SK-N-SH (cell line): ENCODE data around the gene TUBA1B. TPM values are rescaled to one million over a fixed set of nuclear protein-coding genes. Genes with fewer than 3 reads are reported as not detected.

Experiments used
- ELF1 ChIP-seq: IDR thresholded peaks from 2 replicates; pipeline ENCODE4 v1.4.0; 2012
- FOXM1 ChIP-seq: IDR thresholded peaks from 2 replicates; pipeline ENCODE4 v1.4.0; 2012; ENCODE audit warnings: low read depth, mild to moderate bottlenecking
- POLR2AphosphoS5 ChIP-seq: IDR thresholded peaks from 2 replicates; pipeline ENCODE4 v1.6.1; 2012; ENCODE audit warnings: low read depth, low read length
- polyA plus RNA-seq, 3 experiments: library from polyadenylated mRNA; depleted of rRNA; stranded (reverse); fragments of >200 nt; gene quantifications; 2 replicates each; pipeline ENCODE4 v1.2.3, GENCODE V29; 2012
- small RNA-seq, 7 experiments: library from RNA; depleted of rRNA; stranded (forward); fragments of <200 nt; gene quantifications; one replicate each; pipeline ENCODE3, GENCODE V24; 2012
- TF ChIP-seq, protein P1 (sequence below): fragments of 200-600 bp; sonication (generic); IDR thresholded peaks from 2 replicates; pipeline ENCODE4 v1.6.1; 2017; ENCODE audit warnings: antibody characterized with exemption, mild to moderate bottlenecking, moderate library complexity
- TF ChIP-seq, protein P2 (sequence below): IDR thresholded peaks from 2 replicates; pipeline ENCODE4 v1.4.0; 2012; ENCODE audit warnings: low read depth

Gene TUBA1B
- polyA plus RNA-seq, 1 of the 3 experiments (the other 2 are of a cell fraction), result 2,454 TPM

DNA sequence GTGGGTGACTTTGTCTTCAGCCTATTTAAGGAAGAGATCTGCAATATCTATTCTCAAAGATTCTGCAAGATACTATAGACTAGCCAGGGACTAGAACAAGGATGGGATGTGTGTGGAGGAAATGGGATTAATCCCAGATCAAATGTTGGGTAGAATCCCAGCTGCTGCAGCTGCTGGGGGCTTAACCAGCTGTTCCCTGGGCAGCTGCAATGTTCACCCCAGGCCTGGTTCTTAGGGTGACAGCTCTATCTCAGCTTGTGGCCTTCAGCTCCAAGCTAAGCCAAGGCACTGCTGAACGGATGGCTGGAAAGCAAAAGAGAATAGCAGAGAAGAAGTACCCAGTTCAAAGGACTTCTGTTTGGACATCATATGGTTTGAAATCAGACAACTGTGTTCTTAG lies 51.4 kb downstream of the TUBA1B start (continued):
- TF ChIP-seq, protein P1, sequence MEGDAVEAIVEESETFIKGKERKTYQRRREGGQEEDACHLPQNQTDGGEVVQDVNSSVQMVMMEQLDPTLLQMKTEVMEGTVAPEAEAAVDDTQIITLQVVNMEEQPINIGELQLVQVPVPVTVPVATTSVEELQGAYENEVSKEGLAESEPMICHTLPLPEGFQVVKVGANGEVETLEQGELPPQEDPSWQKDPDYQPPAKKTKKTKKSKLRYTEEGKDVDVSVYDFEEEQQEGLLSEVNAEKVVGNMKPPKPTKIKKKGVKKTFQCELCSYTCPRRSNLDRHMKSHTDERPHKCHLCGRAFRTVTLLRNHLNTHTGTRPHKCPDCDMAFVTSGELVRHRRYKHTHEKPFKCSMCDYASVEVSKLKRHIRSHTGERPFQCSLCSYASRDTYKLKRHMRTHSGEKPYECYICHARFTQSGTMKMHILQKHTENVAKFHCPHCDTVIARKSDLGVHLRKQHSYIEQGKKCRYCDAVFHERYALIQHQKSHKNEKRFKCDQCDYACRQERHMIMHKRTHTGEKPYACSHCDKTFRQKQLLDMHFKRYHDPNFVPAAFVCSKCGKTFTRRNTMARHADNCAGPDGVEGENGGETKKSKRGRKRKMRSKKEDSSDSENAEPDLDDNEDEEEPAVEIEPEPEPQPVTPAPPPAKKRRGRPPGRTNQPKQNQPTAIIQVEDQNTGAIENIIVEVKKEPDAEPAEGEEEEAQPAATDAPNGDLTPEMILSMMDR, result no peak
- TF ChIP-seq ELF1 (no peak), POLR2AphosphoS5 (no peak), FOXM1 (no peak)
- TF ChIP-seq, protein P2, sequence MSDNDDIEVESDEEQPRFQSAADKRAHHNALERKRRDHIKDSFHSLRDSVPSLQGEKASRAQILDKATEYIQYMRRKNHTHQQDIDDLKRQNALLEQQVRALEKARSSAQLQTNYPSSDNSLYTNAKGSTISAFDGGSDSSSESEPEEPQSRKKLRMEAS, result no peak

Small RNAs within 50 kb of the gene (small RNA-seq; reads per million reads assigned to genes)
- gene RF00019, result 0 reads per million in 7 experiments

Other genes starting within 250 kb of the TUBA1B start
- gene FKBP11, start 205.9 kb downstream of the TUBA1B start, polyA plus RNA-seq (2012; rRNA removed), result 23.7 and 28.5 TPM in 2 replicates
- 204 and 261 TPM in 2 replicates for gene ARF3, start 173.9 kb downstream of the TUBA1B start, polyA plus RNA-seq (2012; rRNA removed)
- gene WNT10B, start 159.7 kb downstream of the TUBA1B start, polyA plus RNA-seq (2012; rRNA removed), result 0.11 and 0.18 TPM in 2 replicates
- gene WNT1, start 153.1 kb downstream of the TUBA1B start, polyA plus RNA-seq (2012; rRNA removed), result not detected in 2 replicates
- 0.20 and 0.24 TPM in 2 replicates for gene DDN, start 132.0 kb downstream of the TUBA1B start, polyA plus RNA-seq (2012; rRNA removed)
- gene PRKAG1, start 112.6 kb downstream of the TUBA1B start, polyA plus RNA-seq (2012; rRNA removed), result 75.1 and 113 TPM in 2 replicates
- gene KMT2D, start 70.6 kb downstream of the TUBA1B start, polyA plus RNA-seq (2012; rRNA removed), result 16.3 and 30.5 TPM in 2 replicates
- 2.2 and 2.3 TPM in 2 replicates for gene RHEBL1, start 61.4 kb downstream of the TUBA1B start, polyA plus RNA-seq (2012; rRNA removed)
- gene DHH, start 36.6 kb downstream of the TUBA1B start, polyA plus RNA-seq (2012; rRNA removed), result 0.08 and 0.13 TPM in 2 replicates
- 43.0 and 61.4 TPM in 2 replicates for gene LMBR1L, start 20.5 kb downstream of the TUBA1B start, polyA plus RNA-seq (2012; rRNA removed)
- gene TUBA1A, start 57.7 kb upstream of the TUBA1B start, polyA plus RNA-seq (2012; rRNA removed), result 1,427 and 1,906 TPM in 2 replicates
- gene TUBA1C, start 133.7 kb upstream of the TUBA1B start, polyA plus RNA-seq (2012; rRNA removed), result 3.3 and 4.6 TPM in 2 replicates
- 1.7 and 1.9 TPM in 2 replicates for gene PRPH, start 163.8 kb upstream of the TUBA1B start, polyA plus RNA-seq (2012; rRNA removed)
- gene TROAP, start 191.9 kb upstream of the TUBA1B start, polyA plus RNA-seq (2012; rRNA removed), result 15.0 and 26.2 TPM in 2 replicates
- 9.8 and 14.6 TPM in 2 replicates for gene C1QL4, start 205.8 kb upstream of the TUBA1B start, polyA plus RNA-seq (2012; rRNA removed)
- gene DNAJC22, start 215.5 kb upstream of the TUBA1B start, polyA plus RNA-seq (2012; rRNA removed), result 4.5 and 5.3 TPM in 2 replicates
- gene SPATS2, start 236.1 kb upstream of the TUBA1B start, polyA plus RNA-seq (2012; rRNA removed), result 72.9 and 90.2 TPM in 2 replicates